ENCODE measurements around the gene P2RX5.

P2RX5 gene

GRCh38 chr17:3692346-3692745 is 3.6 kb downstream of the P2RX5 start:
- no peak for TF ChIP-seq REST (IDR thresholded peaks at IDR 0.05; ENCODE audit: insufficient read depth in 1 of 2, low read depth in 2 of 2, low read length in 2 of 2)
- TF ChIP-seq FOXP2 (optimal IDR thresholded peaks at IDR 0.05; ENCODE audit: borderline replicate concordance, extremely low read depth, extremely low read length, insufficient read depth): no peak
- TF ChIP-seq POLR2AphosphoS5 (IDR thresholded peaks at IDR 0.05; ENCODE audit: low read depth, low read length): no peak
- TF ChIP-seq TAF1 (IDR thresholded peaks at IDR 0.05; ENCODE audit: borderline replicate concordance, insufficient read depth, low read length): no peak
- no peak for TF ChIP-seq SIN3A (IDR thresholded peaks at IDR 0.05; ENCODE audit: borderline replicate concordance, insufficient read depth, low read length)

- TF ChIP-seq FOXP2 (optimal IDR thresholded peaks at IDR 0.05; ENCODE audit: borderline replicate concordance, extremely low read depth, extremely low read length, insufficient read depth): no peak
- no peak for TF ChIP-seq POLR2AphosphoS5 (IDR thresholded peaks at IDR 0.05; ENCODE audit: low read depth, low read length)
- no peak for TF ChIP-seq SIN3A (IDR thresholded peaks at IDR 0.05; ENCODE audit: borderline replicate concordance, insufficient read depth, low read length)
- no peak for TF ChIP-seq REST (IDR thresholded peaks at IDR 0.05; ENCODE audit: insufficient read depth in 1 of 2, low read depth in 2 of 2, low read length in 2 of 2)
- no peak for TF ChIP-seq TAF1 (IDR thresholded peaks at IDR 0.05; ENCODE audit: borderline replicate concordance, insufficient read depth, low read length)
Observed at GRCh38 chr17:3691617-3692067, 4.3 kb downstream of the P2RX5 start.

- TF ChIP-seq SIN3A (IDR thresholded peaks at IDR 0.05; ENCODE audit: borderline replicate concordance, insufficient read depth, low read length) (no peak), TAF1 (IDR thresholded peaks at IDR 0.05; ENCODE audit: borderline replicate concordance, insufficient read depth, low read length) (no peak)
Observed at GRCh38 chr17:3690094-3690715, 5.8 kb downstream of the P2RX5 start.

- no peak for TF ChIP-seq SIN3A (IDR thresholded peaks at IDR 0.05; ENCODE audit: borderline replicate concordance, insufficient read depth, low read length)
- TF ChIP-seq REST (IDR thresholded peaks at IDR 0.05; ENCODE audit: insufficient read depth in 1 of 2, low read depth in 2 of 2, low read length in 2 of 2): no peak
- no peak for TF ChIP-seq POLR2AphosphoS5 (IDR thresholded peaks at IDR 0.05; ENCODE audit: low read depth, low read length)
- no peak for TF ChIP-seq FOXP2 (optimal IDR thresholded peaks at IDR 0.05; ENCODE audit: borderline replicate concordance, extremely low read depth, extremely low read length, insufficient read depth)
- TF ChIP-seq TAF1 (IDR thresholded peaks at IDR 0.05; ENCODE audit: borderline replicate concordance, insufficient read depth, low read length): no peak
Observed at GRCh38 chr17:3689262-3690093, 6.5 kb downstream of the P2RX5 start.

- TF ChIP-seq FOXP2 (optimal IDR thresholded peaks at IDR 0.05; ENCODE audit: borderline replicate concordance, extremely low read depth, extremely low read length, insufficient read depth): no peak
- TF ChIP-seq TAF1 (IDR thresholded peaks at IDR 0.05; ENCODE audit: borderline replicate concordance, insufficient read depth, low read length): no peak
- no peak for TF ChIP-seq POLR2AphosphoS5 (IDR thresholded peaks at IDR 0.05; ENCODE audit: low read depth, low read length)
- TF ChIP-seq SIN3A (IDR thresholded peaks at IDR 0.05; ENCODE audit: borderline replicate concordance, insufficient read depth, low read length): no peak
- no peak for TF ChIP-seq REST (IDR thresholded peaks at IDR 0.05; ENCODE audit: insufficient read depth in 1 of 2, low read depth in 2 of 2, low read length in 2 of 2)
Observed at GRCh38 chr17:3688852-3689261, 7.1 kb downstream of the P2RX5 start.
